ENCODE measurements around the gene KCNH1.
"Not testable (repeated sequence)": the region's sequence is repeated elsewhere in the genome, so short reads cannot be mapped to it uniquely, and the experiment has no call there.

KCNH1 gene

DNA sequence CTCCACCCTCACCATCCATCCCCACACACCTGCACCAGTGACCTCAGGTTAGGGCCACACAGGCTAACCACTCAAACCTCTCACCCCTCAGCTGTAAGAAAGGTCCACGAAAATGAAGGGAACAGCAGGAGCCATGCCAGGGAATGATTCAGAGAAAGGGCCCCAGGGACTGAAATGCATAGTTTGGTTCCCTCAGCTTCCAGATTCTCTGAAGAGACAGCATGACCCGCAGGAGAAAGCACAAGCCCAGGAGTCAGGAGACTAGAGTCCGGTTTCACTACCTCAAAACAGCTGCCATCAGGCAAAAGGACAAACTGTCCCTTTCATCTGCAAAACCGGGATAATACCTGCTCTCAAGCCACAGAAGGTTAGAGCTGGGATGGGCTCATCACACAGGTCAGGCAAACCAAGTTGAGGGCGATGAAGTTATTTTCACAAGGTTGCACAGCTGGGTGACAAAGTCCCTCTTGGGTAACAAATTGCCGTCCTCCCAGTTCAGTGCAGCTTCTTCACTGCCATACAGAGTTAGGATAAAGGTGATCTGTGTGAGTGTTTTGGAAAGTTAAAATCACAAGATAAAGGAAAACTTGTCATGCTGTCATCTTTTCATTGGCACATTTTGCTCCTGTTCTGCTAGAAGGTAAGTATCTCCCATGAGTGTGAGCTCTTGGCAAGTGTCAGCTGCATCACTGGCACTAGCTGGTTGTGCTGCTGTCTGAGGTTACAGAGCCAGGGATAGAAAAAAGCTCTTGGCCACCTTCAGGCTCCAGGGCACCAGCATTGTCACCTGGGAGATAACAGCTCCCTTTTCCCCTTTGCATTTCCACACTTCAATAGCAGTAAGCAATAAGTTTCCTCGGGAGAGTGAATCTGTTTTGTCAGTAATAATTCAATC, 120.4 kb downstream of the KCNH1 start:
- H3K27ac ChIP-seq: no peak overlapping the region
- TF ChIP-seq, protein P1, sequence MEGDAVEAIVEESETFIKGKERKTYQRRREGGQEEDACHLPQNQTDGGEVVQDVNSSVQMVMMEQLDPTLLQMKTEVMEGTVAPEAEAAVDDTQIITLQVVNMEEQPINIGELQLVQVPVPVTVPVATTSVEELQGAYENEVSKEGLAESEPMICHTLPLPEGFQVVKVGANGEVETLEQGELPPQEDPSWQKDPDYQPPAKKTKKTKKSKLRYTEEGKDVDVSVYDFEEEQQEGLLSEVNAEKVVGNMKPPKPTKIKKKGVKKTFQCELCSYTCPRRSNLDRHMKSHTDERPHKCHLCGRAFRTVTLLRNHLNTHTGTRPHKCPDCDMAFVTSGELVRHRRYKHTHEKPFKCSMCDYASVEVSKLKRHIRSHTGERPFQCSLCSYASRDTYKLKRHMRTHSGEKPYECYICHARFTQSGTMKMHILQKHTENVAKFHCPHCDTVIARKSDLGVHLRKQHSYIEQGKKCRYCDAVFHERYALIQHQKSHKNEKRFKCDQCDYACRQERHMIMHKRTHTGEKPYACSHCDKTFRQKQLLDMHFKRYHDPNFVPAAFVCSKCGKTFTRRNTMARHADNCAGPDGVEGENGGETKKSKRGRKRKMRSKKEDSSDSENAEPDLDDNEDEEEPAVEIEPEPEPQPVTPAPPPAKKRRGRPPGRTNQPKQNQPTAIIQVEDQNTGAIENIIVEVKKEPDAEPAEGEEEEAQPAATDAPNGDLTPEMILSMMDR (conservative IDR thresholded peaks at IDR 0.05): no peak
- TF ChIP-seq ZFX (IDR thresholded peaks at IDR 0.05): no peak

- H3K27ac ChIP-seq: not testable (repeated sequence)
These were observed 122.8 kb downstream of the KCNH1 start for GRCh38 chr1:211011128-211011527.

DNA sequence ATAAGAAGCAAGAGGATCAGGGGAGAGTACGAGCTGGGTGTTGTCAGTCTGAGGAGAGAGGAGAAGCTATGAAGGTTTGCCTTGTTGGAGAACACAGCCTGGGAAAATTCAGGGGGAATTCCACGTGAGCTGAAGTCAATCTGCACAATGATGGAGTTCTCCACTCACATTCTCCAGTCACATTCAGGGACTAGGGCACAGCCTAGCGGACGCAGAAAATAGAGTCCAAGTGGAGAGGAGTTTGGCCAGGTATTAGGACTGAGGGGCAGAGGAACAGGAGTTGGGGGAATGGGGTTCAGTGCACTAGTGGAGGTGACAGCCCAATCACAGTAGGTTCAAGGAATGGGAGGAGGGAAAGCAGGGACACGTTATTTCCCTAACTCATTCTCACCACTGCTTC, 124.0 kb downstream of the KCNH1 start:
- no peak for TF ChIP-seq ZFX (IDR thresholded peaks at IDR 0.05)
- TF ChIP-seq, protein P1 (conservative IDR thresholded peaks at IDR 0.05): peak; percentile 21

GRCh38 chr1:211007830-211008229, 126.1 kb downstream of the KCNH1 start:
- no peak for TF ChIP-seq ZFX (IDR thresholded peaks at IDR 0.05)
- TF ChIP-seq, protein P1 (conservative IDR thresholded peaks at IDR 0.05): no peak
- H3K27ac ChIP-seq: no peak overlapping the region

More for the DNA sequence above, 124.0 kb downstream of the KCNH1 start:
- H3K27ac ChIP-seq: no peak overlapping the region

DNA sequence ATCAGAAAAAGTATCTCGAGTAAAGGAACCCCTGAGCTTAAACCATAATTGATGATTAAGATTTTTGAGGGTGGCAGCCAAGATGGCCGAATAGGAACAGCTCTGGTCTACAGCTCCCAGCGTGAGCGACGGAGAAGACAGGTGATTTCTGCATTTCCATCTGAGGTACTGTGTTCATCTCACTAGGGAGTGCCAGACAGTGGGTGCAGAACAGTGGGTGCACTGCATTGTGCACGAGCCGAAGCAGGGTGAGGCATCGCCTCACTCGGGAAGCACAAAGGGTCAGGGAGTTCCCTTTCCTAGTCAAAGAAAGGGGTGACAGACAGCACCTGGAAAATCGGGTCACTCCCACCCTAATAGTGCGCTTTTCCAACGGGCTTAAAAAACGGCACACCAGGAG, 138.0 kb downstream of the KCNH1 start:
- H3K27ac ChIP-seq: not testable (repeated sequence)

GRCh38 chr1:210992837-210993236, 141.1 kb downstream of the KCNH1 start:
- H3K27ac ChIP-seq: no peak overlapping the region
- no peak for TF ChIP-seq ZFX (IDR thresholded peaks at IDR 0.05)
- TF ChIP-seq, protein P1 (conservative IDR thresholded peaks at IDR 0.05): no peak

DNA sequence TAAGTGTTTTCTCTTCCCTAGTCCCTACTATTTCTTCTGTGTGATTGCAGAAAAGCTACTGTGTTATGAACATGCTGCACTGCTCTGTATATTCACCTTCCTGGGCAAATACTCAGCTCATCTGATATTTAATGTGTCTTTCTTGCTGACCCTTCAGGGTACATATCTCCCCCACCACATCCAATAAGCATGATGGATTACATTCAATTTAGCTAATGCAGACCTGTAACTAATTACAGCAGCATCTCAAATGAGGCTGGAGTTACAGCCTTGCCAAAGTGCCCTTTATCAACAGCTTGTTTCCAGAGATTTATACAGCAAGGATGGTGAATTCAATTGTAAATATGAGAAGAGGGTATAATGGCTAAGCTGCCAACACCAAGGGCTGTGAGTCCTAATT, 144.0 kb downstream of the KCNH1 start:
- no peak overlapping the region for H3K27ac ChIP-seq
- TF ChIP-seq, protein P1 (conservative IDR thresholded peaks at IDR 0.05): no peak
- no peak for TF ChIP-seq ZFX (IDR thresholded peaks at IDR 0.05)

GRCh38 chr1:210981490-210981889, 152.5 kb downstream of the KCNH1 start:
- TF ChIP-seq ZFX (IDR thresholded peaks at IDR 0.05): no peak
- TF ChIP-seq, protein P1 (conservative IDR thresholded peaks at IDR 0.05): no peak
- H3K27ac ChIP-seq: no peak overlapping the region
